HG02759 (cell line): ENCODE results near the gene CD58.
"Not testable (repeated sequence)": the region's sequence is repeated elsewhere in the genome, so short reads cannot be mapped to it uniquely, and the experiment has no call there.

ENCODE experiments used
- ATAC-seq: cut with Tn5 transposase; IDR thresholded peaks from one replicate; pipeline ENCODE4 v1.9.1; 2021; ENCODE audit warnings: mild to moderate bottlenecking, moderate library complexity; ENCODE audit not compliant: unreplicated experiment

CD58 gene

DNA sequence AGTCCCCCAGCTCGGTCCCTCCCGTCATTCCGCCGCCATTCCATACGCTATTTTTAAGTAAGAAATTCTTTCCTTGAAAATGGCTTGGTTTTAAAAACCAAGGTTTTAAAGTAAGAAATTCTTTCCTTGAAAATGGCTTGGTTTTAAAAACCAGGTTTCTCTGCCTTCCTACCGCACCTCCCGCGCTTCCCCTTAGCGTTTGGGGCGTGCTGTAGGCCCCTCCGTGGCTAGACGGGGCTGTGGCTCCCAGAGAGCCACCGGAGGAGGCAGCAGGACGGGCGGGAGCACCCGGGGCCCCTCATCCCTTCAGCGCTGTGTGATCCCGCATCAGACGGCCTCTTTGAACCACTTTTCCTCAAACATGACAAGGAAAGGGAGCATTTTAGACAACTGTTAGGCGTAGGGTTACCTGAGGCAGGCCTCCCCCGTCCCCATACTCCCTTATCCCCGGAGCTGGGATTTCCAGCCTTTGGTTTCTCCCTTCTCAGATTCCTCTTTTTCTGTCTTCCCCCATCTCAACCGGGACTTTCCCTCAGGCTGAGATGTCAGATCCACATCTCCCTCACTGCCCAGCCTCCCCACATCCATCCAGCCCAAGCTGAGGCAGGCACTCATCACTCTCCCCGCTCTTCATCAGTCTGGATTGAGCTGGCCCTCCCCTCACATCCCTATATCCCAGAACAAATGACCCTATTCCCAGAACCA is 541 bp upstream of the CD58 start:
- no peak for ATAC-seq

DNA sequence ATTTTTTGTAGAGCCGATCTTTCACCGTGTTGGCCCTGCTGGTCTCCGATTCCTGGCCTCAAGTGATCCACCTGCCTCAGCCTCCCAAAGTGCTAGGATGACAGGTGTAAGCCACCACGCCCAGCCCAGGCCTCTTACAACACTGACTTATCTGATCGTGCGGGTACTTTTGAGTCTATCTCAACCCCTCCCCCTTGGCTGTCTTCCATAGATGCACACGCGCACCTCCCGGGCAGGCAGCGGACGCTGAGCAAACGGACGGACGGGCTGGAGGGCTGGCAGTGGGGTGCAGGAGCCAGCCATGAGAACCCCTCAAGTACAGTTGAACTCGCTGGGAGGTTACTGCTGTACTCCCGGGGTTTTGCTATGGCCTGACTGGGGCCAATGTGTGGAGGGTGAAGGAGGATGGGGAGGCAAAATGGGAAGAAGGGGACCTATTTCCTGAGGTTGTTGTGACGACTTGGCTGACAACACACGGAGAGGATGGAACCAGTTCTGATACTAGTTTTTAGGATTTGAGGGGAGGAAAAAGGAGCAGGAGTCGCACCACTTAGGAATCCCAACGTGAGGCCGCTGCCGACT is 959 bp downstream of the CD58 start:
- ATAC-seq = no peak

DNA sequence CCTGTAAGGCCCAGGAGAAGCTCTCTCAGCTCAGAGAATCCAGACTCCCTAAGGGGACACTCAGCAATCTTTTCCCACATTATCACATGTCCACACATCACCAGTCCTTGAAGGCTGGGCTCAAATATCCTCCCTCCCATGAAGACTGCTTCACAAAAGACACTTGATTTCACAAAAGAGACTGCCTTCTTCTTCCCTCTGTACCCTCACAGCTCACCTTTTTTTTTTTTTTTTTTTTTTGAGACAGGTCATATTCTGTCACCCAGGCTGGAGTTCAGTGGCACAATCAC is 1.5 kb downstream of the CD58 start:
- no peak for ATAC-seq

DNA sequence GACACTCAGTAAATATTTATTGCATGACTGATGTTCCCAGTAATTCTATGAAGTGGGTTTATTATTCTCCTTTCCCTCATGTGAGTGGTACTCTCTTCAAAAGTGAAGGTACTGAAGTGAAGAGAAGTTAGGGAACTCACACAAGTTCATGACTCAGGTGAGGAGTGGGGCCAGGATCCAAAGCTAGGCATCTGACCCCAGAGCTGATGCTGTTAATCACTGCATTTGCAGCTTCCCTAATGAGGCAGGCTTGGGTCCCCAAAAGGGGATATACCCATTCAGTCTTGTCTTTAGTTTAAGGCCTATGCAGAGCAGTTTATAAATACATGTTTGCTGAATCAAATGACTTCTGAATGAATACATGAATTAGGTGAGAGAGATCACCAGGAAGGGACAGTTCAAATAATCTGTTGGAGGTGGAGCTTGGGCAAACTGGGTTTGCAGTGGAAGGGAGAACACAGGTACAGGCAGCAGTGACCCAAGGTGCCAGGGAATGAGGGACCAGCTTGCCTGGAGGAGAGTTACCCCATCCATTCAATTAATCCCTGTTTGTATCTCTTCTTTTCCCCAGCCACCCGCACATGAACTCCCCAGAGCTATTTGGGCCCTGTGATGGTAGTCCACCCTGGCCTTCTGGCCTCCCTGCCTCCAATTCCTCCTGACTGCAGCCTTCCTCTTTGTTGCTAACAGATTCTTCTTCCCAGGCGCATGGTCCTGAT is 2.0 kb downstream of the CD58 start:
- no peak for ATAC-seq

DNA sequence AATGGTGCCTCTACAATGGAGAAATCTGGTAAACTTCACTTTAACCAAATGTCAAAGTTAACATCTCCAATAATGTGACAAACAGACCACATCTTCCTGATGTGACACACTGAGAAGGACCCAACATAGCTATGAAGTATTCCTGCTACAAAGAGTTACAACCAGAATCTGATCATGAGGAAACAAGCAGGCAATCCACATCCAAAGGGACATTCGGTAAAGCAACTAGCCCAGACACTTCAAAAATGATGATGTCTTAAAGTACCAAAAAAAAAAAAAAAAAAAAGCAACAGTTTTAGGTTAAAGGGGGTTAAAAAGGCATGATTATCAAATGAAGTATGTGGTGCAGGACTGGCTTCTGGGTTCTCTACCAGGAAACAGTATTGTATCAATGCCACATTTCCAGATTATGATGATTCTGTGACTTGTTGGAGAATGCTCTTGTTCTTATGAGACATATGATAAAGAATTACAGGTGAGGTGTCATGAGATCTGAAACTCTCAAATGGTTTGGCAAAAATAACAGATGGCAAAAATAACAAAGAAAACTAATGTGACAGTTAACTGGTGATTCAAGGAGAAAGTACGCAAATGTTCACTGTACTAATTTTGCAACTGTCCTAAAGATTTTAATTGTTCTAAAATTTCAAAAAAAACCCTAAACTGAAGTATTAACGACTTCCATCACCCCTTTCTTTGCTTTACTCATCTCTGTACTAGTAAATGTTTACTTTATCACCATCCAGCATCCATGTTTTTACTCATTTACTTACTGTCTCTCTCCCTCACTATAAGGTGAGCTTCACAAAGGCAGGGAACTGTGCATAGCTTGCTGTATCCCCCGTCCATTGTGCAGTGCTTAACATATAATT is 2.8 kb downstream of the CD58 start:
- peak; percentile 14 for ATAC-seq

DNA sequence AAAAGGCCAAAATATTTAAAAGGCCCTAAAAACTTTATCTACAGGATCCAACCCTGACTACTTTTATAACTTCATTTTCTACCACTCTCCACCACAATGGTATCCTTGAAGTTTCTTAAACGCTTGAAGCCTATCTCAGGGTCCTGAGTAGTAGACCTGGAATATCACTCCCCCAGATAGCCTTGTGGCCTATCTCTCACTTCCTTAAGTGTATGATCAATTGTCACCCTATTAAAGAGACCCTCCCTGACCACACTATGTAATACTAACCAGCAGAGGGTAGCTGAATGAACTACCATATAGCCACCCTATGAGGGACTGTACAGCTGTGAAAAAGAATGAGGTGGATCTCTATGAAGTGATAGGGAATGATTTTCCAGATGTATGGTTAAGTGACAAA is 5.6 kb downstream of the CD58 start:
- no peak for ATAC-seq

DNA sequence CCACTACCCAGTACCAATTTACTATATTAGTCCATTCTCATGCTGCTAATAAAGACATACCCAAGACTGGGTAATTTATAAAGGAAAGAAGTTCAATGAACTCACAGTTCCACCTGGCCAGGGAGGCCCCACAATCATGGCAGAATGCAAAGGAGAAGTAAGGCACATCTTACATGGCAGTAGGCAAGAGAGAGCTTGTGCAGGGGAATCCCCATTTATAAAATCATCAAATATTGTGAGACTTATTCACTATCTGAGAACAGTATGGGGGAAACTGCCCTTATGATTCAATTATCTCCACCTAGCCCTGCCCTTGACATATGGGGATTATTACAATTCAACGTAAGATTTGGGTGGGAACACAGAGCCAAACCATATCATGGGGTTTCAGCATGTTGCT is 6.4 kb downstream of the CD58 start:
- ATAC-seq = no peak

DNA sequence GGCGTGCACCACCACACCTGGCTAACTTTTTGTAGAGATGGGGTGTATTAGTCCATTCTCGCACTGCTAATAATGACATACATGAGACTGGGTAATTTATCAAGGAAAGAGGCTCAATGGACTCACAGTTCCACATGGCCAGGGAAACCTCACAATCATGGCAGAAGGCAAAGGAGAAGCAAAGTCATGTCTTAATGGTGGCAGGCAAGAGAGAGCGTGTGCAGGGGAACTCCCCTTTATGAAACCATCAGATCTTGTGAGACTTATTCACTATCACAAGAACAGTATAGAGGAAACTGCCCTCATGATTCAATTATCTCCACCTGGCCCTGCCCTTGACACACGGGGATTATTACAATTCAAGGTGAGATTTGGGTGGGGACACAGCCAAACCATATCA is 8.4 kb downstream of the CD58 start:
- not testable (repeated sequence) for ATAC-seq

DNA sequence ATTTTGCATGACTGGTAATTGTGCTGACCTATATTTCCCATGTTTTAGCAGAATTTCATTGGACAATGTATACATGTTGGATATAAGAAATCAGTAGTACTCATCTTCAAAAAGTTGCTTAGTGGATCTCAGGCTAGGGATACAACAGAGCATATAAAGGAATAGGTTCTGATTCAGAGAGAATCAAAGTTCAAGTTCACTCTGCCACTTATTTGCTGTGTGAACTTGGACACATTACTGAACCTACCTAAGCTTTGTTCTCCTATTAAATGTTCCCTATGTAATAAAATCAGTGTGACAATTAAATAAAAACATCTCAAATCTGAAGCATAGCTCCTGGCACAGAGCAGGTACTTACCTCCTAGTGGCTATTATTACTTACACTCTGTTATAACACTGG is 9.3 kb downstream of the CD58 start:
- no peak for ATAC-seq

DNA sequence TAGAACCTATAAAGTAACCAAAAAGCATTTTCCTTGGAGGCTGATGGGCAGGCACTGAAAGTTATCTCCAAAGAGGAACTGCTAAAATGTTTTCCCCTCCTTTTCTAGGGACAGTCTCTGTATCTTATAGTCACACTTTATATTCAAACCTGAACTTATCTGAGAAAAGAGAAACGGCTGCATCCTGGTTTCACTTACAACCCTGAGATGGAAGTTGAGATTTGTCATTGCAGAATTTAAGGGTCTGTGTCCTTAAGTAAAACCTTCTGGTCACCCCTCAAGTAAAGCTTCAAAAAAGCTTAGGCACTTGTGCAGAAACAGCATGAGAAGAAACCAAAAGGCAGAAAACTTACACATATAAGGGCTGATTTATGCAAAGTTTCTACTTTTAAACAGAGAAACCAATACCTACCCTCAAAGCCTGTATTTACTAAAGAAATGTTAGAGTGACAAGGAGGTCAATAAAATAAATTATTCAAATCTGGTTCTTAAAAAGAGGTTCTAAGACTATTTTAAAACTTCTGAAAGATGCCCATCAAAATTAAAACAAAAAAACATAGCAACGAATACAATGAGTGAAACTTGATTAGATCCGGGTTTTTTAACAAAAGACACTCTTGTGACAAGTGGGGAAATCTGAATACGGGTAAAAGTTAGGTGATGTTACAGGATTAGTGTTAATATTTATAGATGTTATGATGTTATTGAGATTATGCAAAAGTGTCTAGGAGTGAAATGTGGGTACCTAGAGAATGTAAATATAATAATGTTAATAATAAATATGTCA is 9.9 kb downstream of the CD58 start:
- ATAC-seq = peak; percentile 12

DNA sequence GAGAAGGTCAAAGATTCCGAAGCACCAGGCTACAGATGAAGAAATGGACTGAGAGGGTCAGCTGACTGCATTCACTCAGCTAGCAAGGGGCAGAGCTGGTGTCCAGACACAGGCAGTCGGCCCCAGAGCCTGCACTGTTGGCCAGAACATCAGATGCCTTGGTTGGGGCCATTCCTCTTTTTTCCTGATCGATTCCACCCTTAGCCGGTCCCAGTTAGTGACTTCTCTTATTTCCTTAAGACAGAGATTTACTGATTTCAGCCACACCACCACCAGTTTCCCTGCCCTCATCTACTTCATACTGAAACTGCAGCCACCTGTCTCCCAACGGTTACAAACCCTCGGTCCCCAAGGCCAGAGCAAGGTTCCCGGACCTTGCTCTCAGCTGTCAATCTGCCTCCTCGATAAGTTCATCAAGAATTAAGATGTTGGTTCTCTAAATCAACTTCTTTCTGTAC is 11.5 kb downstream of the CD58 start:
- ATAC-seq = peak; percentile 48

DNA sequence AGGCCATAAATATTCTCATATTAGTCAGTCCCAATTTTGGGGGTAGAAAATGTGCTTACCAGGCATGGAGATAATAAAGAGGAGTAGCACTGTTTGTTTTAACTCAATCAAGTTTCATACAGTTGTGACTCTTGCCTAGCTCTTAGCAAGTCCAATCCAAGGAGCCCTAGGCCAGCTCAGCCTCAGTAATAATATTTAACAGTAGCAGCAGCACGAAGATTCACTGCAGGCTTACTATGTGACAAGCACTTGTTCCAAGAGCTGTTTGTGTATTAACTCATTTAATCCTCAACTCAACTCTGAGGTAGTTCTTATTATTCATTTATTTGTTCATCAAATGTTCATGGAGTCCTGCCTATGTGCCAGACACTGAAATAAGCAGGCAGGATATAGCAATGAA is 12.3 kb downstream of the CD58 start:
- no peak for ATAC-seq

DNA sequence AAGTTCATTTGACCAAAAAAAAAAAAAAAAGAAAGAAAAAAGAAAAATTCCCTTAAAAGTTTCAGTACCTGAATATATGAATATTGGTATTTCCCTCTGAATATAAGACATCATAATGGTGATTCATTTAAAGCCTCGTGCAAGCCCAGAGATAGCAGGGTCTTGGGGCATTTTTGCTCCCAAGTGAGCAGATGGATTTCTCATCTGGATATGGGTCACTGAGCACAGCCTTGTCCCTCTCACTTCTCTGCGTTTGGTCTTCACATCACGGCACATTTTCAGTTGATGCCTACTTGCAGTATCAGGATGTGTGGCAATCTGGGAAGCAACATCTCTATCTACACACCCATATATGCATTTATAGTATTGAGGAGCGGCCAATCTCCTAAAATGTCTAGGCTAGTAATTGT is 12.7 kb downstream of the CD58 start:
- peak; percentile 33 for ATAC-seq

DNA sequence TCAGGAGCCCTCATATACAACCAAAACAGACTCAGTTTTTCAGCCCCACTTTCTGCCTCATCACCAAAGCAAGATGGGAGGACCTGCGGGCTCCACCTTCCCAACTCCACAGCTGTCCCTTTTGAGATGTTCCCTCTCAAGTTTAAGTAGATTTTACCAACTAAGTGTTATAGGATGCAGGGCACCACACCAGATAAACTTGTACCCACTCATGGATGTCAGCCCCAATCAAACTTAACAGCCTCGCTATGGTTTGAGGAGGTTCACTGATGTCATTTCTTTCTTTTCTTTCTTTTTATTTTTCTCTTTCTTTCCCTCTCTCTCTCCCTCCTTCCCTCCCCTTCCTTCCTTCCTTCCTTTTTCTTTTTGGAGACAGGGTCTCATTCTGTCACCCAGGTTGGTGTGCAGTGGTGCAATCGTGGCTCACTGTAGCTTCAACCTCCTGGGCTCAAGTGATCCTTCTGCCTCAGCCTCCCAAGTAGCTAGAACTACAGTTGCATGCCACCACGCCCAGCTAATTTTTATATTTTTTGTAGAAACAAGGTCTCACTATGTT is 13.4 kb downstream of the CD58 start:
- ATAC-seq = no peak

DNA sequence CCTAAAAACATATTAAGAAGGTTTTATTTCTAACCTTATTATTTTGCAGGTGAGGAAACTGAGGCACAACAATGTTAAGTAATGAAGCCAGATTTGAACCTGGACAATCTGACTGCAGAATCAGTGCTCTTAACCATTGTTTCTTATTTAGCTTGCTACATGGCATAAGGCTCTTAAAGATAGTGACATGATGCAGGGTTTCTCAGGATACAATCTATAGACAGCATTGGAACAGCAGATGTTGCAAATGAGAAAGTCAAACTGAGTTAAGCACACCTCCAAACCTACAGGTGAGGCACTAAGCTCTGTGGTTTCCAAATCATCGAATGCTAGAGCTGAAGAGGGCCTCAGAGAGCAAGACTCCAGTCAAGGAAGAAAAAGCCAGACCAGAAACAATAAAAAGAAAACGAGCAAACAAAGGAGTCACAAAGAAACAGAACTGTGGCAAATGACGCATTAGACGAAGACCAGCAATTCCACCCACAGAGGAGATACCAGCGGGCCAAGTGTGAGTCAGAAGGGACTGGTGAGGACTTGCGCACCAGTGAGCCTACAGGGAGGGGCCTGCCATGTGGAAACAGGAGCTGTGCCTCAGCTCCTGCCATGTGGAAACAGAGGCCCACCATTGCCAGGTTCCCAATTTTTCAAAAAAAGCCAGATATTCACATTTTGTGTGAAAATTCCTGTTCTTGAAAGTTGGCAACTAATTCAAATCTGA is 14.4 kb downstream of the CD58 start:
- ATAC-seq = peak; percentile 68

DNA sequence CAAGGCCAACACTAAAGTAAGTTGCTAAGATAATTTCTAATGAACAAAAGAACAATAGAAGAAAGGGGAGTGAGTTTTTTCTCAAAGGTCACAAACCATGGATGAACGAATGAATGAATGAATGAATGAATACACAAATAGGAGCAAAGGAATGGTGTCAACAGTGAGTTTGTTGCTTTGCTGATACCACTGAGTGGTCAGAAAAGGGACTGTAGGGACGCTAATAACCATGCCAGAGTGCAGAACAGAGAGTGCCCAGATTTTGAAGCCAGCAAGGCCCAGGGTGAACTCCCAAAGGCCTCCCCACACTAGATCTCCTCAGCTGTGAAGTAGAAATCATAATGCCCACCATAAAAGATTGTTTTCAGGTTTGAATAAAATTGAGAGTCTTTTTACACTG is 15.9 kb downstream of the CD58 start:
- ATAC-seq = no peak

DNA sequence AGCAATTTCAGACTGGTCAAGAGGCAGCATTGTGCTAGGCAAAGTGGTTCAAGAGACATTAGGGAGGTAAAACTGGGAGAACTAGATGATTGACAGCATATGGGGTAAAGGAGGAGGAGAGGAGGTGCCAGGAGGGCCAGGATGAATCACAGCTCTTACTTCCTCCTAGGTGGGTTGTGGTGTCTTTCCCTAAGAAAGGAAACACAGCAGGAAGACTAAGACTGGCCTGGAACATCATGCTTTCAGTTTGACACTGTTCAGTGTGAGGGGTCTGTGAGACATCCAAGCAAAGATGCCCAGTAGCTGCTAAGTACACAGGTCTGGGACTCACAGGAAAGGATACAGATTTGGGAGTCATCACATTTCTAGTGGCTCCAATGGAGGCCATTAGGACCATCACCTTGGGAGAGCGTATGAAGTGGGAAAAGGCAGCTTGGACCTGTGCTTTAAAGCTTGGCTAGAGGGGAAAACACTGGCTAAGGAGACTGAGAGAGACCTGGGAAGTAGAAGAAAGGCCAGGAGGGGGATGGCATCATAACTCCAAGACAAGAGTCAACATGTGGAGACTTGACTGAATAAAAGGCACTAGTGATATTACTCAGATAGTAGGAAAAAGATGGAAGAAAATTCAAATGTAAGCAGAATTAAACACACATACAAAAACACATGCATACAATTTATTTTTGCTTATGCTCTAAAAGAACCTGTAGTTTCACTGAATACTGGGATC is 17.3 kb downstream of the CD58 start:
- no peak for ATAC-seq

DNA sequence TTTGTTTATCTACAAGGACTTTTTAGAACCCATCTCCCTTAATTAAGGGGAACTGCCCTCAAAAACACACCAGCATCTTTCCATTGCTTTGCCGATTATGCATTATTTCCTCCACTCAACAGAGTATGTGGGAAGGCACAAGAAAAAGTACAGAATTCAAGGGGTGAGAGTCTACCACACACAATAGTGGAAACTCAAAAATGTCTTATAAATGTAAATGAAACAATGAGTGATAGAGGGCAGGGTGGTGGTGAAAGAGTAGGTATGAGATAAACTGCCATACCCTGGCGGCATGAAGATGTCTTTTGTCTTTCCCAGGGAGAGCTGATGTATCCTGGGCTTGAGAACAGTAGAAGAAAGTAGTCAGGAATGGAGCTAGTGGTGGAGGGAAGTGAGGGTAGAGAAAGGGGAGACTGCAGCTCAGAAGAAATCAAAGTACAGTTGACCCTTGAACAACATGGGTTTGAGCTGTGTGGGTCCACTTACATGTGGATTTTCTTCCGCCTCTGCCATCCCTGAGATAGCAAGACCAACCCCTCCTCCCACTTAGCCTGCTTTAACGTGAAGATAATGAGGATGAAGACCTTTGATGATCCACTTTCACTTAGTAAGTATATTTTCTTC is 24.4 kb downstream of the CD58 start:
- ATAC-seq = no peak

DNA sequence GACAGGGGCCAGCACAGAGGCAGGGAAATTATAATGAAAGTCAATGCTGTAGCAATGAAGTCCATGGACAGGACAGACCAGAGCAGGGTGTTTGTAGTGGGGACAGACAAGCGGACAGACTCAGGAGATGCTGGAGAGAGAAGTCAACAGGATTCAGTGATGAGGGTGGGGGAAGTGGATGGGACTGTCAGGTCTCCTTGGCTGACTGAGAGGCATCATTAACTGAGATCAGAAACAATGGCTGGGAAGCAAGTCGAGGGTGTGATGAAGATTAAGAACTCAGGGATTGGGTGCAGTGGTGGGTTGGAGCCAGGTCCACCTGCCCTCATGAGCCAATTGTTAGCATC is 25.5 kb downstream of the CD58 start:
- peak; percentile 13 for ATAC-seq
